CD4-positive, alpha-beta T cell treated with Interleukin-4 for 4 hours (primary cell): ENCODE results near the gene RASD1.

Source experiments
- DNase-seq: peaks from one replicate; pipeline ENCODE4 v3.0.0-alpha.2; 2020

The RASD1 gene, protein sequence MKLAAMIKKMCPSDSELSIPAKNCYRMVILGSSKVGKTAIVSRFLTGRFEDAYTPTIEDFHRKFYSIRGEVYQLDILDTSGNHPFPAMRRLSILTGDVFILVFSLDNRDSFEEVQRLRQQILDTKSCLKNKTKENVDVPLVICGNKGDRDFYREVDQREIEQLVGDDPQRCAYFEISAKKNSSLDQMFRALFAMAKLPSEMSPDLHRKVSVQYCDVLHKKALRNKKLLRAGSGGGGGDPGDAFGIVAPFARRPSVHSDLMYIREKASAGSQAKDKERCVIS

DNA sequence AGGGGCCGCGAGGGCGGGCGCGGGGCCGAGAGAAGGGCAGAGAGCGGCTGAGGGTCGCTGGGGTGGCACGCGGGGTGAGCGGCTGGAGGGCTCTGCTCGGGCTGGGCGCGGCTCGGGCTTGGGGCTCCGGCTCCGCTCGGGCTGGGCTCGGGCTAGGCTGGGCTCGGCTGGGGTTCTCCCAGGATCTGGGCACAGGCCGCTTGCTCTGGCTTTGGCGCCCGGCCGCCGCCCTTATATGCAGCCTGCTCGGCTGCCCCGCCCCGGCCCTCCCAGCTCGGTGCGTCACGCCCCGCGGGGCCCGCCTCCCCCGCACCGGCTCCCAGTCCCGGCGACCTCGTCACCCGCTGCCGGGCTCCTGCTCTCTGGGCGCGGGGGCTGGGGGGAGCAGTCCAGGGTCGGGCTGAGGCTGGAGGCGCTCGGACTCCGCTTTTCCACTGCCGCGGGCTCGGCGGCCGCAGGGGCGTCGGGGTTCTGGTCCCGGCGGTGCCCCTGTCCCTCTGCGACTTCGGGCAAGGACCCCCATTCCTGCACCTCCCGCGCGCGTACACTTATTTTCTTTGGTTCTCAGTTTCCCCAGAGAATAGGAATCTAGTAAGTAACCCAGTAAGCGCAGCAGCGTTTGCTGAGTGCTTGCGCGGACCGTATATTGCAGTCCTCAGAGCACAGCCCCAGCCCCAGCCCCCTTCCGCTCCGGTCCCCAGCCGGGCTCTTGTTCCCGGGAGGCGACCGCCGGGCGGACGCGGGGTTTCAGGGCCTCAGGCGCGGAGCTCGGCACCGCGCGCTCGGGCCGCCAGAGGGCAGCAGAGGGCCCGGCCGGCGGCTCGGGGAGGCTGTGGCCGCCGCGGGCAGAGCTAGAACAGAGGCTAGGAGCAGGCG lies at the start of gene RASD1:
Gene RASD1, minus strand, starts transcription at position 207 of the 876 bp plus-strand sequence. CDS start 214 bp downstream, outside the sequence.
- DNase-seq = peak; percentile 68

DNA sequence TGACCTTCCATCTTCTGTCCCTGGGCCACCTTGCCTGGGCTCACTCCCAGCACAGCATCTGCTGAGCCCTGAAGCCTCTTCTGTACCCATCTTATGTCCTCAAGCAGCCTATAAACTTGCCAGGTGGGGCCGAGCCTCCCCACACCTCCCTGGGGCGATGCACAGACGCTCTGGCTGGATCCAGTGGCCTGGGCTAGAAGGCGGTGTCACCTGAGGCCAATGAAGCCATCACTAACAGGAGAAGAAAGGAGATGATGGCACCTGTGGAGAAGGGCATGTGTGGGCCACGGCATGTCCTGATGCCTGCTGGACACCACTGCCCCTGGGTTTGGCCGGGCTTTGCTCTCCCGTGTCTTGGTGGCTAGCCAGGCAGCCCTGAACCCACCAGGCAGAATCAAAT lies 49.8 kb upstream of the RASD1 start:
- DNase-seq = no peak

DNA sequence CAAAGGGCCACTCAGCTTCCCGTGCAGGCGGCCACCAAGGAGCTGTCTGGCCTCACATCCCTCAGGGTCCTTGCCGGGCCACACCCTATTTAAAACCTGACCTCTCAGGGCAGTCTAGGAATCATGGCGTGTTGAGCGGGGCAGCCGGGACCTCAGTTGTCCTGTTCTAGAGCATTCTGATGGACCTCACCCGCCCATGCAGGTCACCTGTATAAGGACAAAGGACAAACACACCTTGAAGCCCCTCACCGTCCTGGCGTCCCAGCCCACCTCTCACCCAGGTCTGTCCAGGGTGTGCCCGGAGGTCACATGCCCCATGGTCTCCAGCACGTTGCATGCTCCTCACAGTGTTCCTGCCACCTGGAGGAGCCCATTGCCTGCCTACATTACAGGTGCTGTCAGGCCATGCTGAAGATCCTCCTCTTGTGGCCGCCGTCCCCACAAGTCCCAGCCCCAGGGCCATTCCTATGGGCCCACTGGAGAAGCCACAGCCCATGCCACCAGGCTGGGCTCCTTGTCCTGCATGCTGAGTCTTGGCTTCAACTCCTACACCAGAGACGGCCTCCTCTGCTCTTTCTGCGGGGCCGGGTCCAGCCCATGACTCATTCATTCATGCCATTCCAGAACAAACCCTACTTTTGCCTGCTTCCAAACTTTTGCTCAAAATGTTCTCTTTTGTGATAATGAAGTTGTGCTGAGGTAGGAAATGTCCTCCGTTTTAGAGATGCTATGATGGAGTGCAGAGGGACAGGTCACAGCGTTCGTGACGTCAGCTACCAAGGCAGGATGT lies 49.0 kb upstream of the RASD1 start:
- DNase-seq = no peak

DNA sequence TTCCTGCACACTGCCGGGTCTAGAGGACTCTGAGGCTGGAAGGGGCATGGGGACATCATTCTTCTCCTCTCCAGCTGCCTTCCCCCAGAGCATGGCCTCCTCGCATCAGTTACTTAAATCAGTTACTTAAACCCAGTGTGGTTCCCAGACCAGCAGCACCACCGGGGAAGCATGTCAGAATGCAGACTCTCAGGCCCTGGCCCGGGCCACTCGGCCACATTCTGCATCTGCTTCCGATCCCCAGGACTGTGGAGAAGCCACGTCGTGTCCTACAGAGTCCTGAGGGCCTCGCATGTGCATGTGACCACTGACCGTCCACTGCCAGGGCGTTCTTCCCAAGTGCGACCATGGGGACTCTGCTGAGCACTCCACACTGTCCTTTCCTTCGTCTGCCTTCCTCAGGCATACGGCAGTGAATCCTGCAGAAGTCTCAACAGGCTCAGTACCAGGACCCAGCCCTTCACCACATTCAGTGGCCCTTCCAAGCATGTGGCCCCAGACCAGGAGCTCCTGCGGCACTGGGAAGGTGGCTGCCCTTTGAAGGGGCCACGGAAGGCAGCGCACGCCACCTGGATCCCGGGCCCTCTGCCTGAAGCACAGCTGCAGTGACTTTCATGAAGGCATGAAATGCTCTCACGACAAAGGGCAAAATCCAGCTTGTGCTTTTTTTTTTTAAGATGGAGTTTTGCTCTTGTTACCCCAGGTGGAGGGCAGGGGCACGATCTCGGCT lies 46.9 kb upstream of the RASD1 start:
- DNase-seq = no peak

DNA sequence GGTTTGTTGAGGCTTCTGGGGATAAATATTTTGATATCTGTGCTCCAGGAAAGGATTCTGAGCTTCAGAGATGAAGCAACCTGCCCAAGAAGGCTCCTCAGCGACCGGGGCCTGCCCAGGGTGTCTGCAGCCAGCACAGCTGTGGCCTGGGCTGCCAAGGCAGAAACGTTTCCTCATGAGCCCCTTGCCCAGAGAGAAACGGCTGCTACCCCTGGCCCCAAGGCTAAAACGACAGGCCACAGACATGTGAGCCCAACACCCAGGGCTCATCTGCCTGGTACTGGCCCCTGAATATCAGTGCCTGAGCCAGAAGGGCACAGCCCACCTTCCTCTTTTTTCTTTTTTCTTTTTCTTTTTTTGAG lies 45.4 kb upstream of the RASD1 start:
- no peak for DNase-seq

DNA sequence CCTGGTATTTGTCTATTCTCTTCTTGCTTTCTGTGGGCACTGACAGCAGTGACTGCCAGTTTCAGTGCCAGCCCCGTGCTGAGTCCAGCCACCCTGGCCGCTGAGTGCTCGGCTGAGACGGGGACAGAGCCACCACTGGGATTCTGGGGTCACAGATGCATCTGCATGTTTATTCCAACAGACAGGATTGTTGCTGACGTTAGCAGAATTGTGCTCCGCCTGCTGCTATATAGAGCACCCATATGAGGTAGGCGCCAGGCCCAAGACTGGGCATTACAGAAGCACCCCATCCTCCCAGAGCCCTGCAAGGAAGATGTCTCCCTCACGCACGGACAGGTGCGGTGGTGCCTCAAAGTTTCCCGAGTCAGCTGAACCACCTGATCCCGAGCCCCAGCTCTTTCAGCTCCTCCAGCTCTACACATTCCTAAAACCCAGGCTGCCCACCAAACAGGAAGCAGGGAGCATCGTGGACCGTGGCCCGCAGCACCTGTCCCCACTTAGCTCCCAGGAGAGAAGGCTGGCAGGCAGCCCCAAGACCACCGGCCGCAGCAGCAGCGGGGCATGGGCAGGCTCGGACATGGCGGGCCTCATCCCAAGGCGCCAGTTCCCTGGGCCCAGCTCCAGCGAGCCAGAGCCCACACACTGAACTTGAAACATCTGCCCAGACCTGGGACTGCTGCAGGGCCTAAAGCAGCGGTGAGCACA lies 44.9 kb upstream of the RASD1 start:
- DNase-seq = no peak

DNA sequence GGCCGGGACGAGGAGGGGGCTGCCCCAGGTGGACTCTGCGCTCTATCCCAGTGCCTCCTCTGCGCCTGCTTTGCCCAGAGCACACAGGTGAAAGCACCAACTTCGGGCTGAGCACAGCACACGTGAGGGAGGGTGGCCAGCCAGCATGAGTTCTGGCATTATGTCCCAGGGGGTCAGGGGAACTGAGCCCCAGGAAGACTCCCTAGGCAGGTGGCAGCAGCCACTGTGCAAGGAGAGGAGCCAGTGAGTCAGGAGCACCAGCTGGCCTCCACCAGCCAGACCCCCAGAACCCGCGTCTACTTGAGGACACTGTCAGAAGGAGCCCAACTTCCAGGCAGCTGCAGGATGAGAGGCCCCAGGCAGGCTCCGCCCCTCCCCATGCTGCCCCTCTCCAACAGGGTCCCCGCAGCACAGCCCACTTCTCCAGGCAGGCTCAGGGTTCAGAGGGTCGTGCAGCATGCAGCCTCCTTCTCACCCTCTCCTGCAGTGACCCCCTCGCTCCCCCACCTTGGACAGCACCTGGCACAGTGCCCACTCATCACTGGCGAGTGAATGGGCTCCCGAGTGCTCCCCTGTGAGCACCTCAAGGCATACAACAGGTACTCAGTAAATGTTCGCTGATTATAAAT lies 44.2 kb upstream of the RASD1 start:
- DNase-seq = no peak

DNA sequence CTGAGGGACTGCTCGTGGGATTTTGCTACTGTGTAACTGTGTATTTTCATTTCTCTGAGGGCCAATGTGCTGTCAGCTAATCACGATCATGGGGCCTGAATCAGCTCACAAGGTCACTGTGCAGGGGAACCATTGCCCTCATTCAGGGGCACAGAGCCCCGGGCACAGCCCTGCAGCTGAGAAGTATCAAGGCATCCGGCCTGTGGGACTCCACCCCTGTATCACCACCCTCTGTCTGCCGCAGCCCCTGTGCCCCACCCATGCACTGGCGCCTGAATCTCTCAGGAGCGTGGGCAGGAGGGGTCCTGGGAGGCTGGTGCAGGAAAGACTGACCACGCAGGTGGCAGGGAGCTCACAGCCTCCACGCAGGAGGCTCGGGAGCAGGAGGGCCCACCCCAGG lies 43.4 kb upstream of the RASD1 start:
- no peak for DNase-seq

DNA sequence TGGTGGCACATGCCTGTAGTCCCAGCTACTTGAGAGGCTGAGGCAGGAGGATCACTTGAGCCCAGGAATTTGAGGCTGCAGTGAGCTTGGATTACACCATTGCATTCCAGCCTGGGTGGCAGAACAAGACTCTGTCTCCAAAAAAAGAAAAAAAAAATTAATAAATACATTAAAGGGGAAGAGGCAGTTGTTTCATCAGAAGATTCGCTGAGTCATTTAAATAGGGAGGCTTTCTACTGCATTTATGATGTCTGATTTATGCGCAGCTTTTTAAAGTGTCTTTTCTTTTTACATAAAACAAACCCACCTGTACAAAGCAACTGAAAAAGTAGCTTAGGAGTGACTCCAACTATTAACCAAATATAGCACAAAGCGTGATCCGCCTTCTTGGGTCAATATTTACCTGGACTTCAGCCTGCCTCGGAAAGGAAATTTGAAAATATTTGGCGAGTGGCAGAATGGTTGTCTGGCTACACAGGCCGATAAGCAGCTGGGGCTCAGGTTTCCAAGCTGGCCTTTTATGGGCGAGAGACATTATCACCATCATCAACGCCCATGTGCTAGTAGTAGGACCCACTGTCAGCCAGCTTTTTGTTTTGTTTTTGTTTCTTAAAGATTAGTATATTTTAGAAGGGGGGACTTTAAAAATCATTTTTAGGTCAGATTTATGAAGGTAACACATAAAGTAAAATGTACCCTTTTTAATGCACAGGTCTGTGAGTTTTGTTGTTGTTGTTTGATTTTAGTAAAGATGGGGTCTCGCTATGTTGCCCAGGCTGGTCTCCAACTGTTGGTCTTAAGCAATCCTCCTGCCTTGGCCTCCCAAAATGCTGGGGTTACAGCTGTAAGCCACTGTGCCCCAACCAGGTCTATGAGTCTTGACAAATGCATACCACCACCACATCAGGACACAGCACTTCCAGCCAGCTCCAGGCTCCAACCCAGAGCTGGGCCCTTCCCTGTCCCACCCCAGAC lies 42.5 kb upstream of the RASD1 start:
- no peak for DNase-seq

DNA sequence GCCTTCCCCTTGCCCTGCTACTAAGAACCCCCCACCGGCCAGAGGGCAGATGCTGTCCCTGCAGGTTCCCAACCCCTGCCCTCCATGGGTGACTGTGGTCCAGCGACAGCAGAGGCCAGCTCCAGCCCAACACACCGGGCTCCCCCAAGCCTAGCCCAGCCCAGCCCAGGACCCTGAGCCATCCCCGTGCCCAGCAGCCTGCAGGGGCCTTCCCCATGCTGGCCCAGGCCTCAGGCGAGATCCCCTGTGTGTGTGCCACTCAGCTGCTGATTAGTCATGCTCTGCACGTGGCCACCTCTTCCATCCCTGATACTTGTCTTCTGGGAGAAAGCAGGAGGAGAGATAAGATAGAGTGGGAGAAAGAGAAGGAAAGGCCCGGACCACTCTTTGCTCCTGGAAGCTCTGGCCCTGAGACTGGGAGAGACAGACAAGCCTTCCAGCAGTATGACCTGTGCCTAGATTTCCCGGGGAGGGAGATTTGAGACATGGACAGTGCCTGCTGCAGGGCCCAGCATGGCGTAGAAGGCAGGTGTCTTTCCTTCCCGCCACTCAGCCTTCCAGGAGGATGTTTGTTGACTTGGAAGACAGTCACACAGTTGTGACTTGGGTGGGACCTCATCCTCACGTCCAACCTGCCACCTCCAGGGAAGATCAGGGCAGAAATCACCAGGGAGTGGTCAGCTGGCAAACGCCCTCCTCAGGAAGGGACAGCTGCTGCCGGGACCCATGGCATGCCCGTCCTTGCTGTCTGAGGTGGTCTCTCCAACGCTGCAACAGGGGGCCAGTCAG lies 41.3 kb upstream of the RASD1 start:
- no peak for DNase-seq

DNA sequence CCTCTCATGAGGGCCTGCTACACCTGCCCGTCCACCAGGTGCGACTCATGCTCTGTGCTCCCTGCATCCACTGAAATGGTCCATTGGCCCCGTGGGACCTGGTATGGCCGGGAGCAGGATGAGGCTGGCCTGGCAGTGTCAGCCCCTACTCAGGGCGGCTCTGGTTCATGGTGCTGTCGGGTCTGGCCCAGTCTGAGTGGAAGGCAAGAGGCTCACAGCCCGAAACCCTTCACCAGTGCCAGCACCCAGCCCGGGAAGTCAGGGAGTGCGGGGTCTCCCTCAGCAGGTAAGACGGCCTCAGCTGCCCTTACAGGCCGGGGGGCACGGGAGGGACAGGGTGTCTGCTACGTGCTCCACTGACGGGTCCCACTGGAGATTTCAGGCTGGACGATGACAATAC lies 40.5 kb upstream of the RASD1 start:
- no peak for DNase-seq

DNA sequence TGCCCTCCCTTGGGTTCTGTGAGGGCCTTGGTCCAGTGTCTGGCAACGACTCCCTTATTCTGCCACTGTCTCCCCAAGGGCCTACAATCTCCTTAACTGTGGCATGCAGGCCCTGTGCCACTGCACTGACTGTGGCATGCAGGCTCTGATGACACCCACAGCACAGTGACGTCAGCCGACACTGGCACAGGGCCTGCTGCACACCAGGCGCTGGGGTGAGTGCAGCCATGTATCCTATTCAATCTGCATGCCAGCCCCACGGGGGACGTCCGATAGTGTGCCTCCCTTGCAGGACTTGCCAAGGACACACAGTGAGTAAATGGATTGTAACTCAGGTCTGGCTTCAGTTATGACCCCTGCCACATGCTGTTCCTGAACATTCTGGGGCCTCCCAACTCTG lies 39.8 kb upstream of the RASD1 start:
- no peak for DNase-seq

DNA sequence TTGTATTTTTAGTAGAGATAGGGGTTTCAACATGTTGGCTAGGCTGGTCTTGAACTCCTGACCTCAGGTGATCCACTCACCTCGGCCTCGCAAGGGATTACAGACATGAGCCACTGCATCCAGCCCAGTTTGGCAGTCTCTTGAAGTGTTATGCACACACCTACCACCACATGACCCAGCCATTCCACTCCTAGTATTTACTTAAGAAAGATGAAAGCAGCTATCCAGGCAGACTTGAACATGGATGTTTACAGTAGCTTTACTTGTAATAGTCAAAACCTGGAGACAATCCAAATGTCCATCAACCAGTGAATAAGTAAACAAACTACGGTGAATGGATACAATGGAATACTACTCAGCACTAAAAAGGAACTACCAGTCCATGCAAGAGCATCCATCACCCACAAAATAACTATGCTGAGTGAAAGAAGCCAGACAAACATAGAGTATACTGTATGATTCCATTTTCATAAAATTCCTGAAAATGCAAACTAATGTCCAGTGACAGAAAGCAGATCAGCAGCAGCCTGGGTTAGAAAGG lies 37.8 kb upstream of the RASD1 start:
- no peak for DNase-seq

DNA sequence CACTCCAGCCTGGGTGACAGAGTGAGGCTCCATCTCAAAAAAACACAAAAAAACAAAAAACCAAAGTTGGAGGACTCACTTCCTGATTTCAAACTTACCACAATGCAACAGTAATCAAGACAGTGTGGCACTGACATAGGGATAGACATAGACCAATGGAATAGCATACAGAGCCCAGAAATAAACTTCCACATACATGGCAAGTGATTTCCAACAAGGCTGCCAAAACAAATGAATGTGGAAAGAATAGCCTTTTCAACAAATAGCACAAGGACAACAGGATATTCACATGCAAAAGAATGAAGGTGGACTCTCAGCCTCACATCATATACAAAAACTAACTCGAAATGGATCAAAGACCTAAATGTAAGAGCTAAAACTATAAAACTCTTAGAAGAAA lies 36.8 kb upstream of the RASD1 start:
- DNase-seq = no peak

DNA sequence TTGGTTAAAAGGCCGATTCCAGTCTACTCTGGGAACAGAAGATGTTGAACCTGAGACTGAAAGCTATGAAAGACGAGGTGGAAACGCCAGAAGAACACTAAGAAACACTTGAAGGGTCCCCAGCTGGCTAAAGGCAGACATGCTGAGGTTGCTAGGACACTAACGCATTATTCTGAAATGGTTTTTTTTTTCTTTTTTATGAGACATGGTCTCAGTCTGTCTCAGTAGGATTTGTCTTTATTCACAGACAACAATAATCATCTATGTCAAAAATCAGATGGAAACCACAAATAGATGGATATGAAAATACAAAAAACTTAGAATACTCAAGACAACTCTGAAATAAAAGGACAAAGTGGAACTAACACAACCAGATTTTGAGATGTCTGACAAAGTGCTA lies 35.0 kb upstream of the RASD1 start:
- no peak for DNase-seq

DNA sequence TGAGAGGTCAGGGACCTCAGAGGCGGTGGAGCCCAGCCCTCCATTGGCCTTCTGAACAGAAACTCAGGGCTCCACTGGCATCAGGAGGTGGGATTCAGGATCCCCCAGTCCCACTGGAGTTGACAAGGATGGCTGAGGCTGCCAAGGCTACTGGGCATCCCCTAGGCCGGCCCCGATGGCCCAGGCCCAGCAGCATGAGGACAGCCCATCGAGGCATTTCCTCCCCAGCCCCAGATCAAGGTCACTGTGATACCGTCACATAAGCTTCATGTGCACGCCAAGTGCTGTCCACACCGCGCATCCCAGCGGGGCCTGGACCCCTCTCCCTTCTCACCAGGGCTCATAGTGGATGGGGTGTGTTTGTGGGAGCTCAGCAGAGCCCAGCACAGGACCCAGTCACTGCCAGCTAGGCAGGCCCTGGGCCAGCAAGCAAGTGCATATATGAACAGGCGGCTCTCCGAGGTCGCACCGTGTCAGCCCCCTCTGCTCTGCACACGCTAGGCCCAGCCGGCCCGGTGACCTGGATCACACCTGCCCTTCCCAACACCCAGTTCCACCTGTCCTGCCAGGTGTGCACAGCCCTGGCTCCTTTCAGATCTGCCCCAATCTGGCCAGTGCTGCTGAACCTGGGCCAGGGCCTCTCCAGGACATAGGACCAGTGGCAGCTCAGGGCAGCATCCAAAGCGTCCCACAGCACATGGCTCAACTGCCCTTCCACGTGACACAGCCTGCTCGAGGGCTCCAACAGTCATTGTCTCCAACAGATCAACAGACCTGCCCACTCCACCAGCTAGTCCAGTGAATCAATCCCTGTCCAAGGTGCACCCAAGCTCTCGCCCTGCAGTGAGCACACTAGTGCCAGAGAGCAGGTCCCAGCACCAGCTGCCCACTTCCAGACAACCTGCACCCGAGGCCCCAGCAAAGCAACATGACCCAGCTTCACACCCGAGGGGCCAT lies 32.8 kb upstream of the RASD1 start:
- no peak for DNase-seq

DNA sequence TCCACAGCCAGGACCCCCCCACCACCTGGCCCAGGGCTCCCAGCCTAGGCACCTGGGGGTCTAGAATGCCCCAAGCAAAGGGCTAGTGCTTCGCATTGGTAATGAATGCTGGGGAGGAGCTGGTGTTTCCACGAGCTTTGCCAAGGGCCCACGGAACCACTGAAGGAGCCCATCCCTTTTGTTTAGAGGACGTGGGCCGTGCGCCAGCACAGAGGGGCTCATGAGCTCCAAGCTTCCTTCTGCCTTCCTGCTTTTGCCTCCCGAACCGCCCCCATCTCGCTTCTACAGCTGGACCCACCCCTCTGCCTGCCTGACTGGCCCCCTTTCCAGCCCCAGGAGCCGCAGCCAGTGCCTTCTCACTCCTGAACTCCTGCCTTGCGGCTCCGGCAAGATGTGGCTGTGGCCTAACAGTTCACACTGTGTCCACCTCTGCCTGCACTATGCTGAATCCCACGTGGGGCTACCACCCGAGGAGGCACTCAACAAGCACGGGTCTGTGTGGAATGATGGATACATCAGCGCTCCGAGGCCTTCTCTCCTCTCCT lies 31.8 kb upstream of the RASD1 start:
- no peak for DNase-seq

DNA sequence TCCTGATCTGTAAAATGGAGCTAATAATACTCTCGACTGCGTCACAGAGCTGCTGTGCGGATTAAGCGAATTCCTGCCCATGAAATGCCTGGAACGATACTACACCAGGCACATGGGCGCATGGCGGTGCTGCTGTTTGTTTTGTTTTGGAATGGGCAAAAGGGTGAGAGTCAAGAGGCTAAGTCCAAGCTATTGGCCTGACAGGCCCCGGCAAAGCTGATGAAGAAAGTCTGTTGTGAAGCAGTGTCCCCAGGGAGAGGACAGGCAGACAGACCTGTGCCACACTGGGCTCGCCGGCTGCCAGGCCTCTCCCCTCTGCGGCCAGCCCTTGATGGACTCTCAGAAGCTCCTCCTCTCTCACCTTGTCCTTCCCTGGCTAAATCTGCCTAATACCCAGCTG lies 31.3 kb upstream of the RASD1 start:
- no peak for DNase-seq
